GM21723 (cell line): ENCODE results near the gene EZH1.
"Not testable (repeated sequence)": the region's sequence is repeated elsewhere in the genome, so short reads cannot be mapped to it uniquely, and the experiment has no call there.

Experiments
- ATAC-seq: cut with Tn5 transposase; IDR thresholded peaks from one replicate; pipeline ENCODE4 v1.9.1; 2021; ENCODE audit warnings: mild to moderate bottlenecking, moderate library complexity; ENCODE audit not compliant: unreplicated experiment

The EZH1 gene

DNA sequence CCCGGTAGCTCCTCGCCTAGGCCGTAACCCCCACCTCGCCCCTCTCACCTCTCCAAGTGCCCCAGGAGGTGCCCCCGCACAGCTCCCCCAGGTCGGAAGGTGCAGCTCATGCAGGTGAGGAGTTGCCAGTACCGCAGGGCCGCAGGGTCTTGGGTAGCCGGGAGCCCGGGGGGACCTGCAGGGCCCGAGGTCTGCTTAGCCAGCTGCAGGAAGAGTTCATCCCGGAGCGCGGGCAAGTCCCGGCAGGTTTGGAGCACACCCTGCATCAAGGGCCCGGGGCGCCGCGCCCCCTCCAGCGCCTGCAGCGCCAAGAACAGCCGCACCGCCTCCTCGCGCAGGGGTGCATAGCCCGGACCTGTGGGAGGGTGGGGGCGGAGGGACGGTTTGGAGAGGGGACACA, 72.8 kb downstream of the EZH1 start:
- no peak for ATAC-seq

- no peak for ATAC-seq
Observed at GRCh38 chr17:42670789-42671657, 73.8 kb downstream of the EZH1 start.

GRCh38 chr17:42669977-42670788, 74.7 kb downstream of the EZH1 start:
- ATAC-seq, result no peak

DNA sequence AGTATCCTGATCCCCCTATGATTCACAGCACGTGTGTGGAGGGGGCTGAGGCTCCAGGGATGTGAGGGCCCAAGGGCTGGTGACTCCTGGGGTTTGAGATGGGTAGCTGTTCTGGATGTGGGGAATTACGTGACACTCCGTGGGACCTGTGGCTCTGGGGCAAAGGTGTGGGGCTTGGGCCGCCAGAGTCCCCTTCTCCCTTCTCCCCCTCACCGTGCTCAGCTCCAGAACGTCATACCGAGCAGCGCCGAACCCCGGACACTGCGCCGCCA, 75.2 kb downstream of the EZH1 start:
- no peak for ATAC-seq

- no peak for ATAC-seq
Observed at GRCh38 chr17:42667088-42667951, 77.5 kb downstream of the EZH1 start.

- not testable (repeated sequence) for ATAC-seq
Observed at GRCh38 chr17:42666126-42666525, 78.7 kb downstream of the EZH1 start.

DNA sequence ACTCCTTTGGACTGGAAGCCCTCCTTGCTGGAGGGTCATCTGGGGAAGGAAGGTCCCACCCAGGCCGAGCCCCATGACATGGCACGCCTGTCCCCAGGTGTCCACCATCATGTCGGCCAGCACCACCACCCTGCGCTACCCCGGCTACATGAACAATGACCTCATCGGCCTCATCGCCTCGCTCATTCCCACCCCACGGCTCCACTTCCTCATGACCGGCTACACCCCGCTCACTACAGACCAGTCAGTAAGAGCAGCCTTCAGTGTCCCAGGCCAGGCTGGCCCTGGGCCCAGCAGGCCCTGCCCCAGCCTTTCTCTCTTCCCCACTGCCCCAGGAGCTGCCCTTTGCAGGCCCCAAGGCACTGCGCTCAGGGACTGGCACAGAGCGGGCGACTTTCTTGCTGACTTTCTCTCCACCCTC, 79.2 kb downstream of the EZH1 start:
- no peak for ATAC-seq

GRCh38 chr17:42660692-42661345, 84.0 kb downstream of the EZH1 start:
- no peak for ATAC-seq

DNA sequence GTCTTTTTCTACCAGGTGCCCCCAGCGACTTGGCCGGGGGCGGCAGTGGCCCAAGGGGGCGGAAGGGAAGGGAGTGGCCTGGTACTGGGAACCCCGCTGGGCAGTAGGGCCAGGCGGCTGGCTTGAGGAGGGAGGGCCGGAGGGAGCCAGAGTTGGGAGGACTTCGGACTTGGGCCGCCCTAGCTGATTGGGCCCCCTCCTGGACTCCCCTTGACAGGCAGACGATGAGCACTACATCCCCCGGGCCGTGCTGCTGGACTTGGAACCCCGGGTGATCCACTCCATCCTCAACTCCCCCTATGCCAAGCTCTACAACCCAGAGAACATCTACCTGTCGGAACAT, 84.9 kb downstream of the EZH1 start:
- ATAC-seq, result not testable (repeated sequence)

DNA sequence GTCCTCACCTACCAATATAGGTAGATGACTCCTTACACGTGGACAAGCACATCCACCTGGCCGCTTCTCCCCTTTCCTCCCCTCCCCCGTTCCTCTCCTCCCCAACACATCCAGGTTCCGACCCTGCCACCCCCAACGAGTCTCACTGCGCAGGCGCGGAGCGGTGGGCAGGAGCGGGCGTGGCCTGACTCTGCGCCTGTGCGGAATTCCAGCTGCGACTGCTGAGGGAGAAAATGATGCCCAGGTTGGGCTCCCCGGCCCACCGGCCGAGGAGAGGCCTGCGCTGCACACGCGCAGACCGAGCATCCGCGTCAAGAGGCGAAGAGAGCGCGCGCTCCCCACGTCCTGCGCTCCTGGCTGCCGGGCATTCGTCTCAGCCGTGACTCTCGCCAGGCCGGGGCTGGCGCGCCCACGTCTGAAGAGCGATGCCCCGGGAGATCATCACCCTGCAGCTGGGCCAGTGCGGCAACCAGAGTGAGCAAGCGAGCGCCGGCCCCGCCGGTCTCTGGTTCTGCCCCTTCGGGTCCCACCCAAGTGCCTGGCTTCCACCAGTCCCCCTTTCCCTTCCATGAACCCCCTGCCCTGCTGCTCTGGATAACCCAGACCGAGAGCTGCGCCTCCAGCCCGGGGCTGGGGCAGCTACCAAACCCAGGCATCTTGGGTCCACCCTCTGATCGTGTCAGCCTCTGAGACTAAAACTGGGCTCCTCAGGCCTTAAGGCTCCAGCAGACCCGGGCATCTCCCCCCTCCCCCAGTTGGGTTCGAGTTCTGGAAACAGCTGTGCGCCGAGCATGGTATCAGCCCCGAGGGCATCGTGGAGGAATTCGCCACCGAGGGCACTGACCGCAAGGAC, 85.5 kb downstream of the EZH1 start, which contains the start of gene TUBG2:
TUBG2 (plus strand) TSS at position 206 of the 853 bp plus-strand sequence; CDS start at position 426, 220 bp downstream.
- peak; percentile 47 for ATAC-seq

DNA sequence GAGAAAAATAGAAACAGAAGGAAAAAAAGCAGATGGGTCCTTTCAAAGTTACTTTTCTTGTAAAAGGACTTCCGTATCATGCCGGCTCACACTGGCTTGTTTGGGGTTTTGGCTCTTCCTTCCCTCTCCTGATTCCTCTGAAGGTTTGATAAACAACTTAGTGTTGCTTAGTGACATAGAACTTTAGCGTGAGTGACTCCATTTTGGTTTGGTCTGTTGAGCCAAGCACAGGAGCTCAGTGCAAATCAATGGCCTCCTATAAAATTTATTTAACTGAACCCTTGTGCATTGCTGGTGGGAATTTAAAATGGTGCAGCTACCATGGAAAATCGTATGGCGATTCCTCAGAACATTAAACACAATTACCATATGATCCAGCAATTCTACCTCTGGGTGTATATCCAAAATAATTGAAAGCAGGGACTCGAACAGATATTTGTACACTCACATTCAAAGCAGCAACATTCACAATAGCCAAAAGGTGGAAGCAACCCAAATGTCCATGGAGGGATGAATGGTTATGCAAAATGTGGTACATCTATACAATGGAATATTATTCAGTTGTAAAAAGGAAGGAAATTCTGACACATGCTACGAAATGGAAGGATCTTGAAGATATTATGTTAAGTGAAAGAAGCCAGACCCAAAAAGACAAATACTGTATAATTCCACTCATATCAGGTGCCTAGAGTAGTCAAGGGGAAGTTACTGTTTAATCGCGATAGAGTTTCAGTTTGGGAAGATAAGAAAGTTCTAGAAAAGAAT, 86.8 kb downstream of the EZH1 start:
- ATAC-seq, result no peak

- no peak for ATAC-seq
Observed at GRCh38 chr17:42655528-42655927, 89.3 kb downstream of the EZH1 start.

DNA sequence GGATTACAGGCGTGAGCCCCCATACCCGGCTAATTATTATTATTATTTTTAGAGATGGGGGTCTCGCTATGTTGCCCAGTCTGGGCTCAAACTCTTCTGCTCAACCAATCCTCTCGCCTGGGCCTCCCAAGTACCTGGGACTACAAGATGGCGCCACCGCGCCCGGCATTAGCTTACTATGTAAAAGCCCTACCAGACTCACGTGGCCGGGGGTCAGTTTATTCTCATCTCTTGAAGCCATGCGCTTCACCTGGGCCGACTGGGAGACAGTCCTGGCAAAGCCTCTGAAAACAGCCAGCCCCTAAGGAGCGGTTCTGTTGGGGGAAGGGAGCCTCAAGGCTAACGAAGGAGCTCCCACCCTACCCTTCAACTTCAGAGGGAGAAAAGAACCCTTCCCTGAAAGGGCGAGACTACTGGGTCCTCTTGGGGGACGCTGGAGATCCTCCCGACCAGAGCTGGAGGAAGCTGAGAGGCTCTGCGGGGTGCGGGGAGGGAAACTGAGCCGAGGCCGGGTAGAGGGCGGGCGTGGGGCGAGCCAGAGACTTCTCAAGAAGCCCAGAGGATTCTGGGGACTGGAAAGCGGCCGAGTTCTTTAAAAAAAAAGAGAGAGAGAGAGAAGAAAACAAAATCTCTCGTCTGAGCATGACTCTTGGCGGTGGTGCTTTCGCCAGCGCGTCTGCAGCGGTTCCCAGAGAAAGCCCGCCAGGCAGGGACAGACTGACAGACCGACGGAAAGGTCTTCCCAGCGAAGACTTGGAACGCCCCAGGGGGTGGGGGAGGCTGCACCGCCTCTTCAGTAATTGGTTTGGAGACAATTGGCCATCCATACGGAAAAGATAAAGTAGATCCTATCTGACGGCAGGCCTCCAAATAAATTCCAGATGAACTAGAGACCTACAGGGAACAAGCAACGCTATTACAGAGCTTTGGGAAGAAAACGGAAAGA, 91.4 kb downstream of the EZH1 start:
- no peak for ATAC-seq

- ATAC-seq, result no peak
Observed at GRCh38 chr17:42651392-42651791, 93.4 kb downstream of the EZH1 start.
